Mesodermal cell (in vitro differentiated cells): Measurements from ENCODE around the gene GALNT2.

ENCODE experiments used
- H3K27ac ChIP-seq: 2 replicates; pipeline ENCODE4 v1.7.0; 2013; ENCODE audit warnings: mild to moderate bottlenecking, low read depth, low read length, moderate library complexity; ENCODE audit not compliant: severe bottlenecking
- H3K36me3 ChIP-seq: 2 replicates; pipeline ENCODE4 v1.7.1; 2013; ENCODE audit warnings: mild to moderate bottlenecking, low read length, moderate library complexity; ENCODE audit not compliant: control insufficient read depth, insufficient read depth
- H3K4me1 ChIP-seq: one replicate; pipeline ENCODE4 v1.7.1; 2013; ENCODE audit warnings: mild to moderate bottlenecking, low read length; ENCODE audit not compliant: insufficient read depth, control insufficient read depth, poor library complexity, severe bottlenecking
- H3K4me3 ChIP-seq: 2 replicates; pipeline ENCODE4 v1.7.0; 2013; ENCODE audit warnings: low read length, control low read depth, mild to moderate bottlenecking; ENCODE audit not compliant: insufficient read depth, poor library complexity, severe bottlenecking; ENCODE audit errors: extremely low read depth
- H3K9me3 ChIP-seq: 2 replicates; pipeline ENCODE4 v1.7.1; 2013; ENCODE audit warnings: mild to moderate bottlenecking, low read length, moderate library complexity; ENCODE audit not compliant: control insufficient read depth
- WGBS, 2 experiments: methylation state at CpG; one replicate each; pipeline ENCODE4 v1.1.5; 2013; ENCODE audit warnings: missing lambda C conversion rate in 2 of 2; ENCODE audit not compliant: insufficient coverage in 2 of 2; 5-methylcytosine and 5-hydroxymethylcytosine counted together

GALNT2 gene

DNA sequence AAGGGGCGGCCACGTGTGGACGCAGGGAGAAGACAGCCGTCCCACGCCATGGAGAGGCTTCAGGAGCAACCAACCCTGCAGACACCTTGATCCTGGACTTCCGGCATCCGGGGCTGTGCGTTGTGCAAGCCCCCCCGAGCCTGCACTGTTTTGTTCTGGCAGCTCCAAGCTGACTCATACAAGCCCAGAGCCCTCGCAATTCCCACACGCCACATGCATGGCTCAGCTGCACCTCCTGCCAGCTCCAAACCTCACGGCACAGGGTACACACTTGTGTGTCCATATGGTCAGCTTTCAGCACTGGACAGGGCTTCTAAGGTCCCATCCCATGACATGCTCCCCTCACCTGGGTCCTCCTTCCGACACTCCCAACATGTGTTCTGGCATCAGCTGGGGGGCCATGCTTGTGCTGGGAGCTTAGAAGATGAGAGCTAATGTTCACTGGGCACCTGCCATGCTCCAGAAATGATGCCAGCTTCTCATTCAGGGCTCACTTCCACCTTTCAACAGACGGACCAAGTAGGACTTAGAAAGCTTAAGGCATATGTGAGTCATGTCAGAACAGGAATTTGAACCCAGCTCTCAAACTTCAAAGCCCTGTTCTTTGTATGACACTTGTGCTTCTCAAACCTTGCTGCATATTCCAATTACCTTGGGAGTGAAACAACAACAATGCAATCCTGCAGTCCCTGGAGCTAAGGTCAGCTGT lies 221.8 kb downstream of the GALNT2 start:
- no peaks in the 10 kb centered on the region for H3K9me3 ChIP-seq
- no peak overlapping the region for H3K27ac ChIP-seq
- 93 to 94% methylated on average over 12 to 13 of the region's 14 CpGs for WGBS, 2 experiments

DNA sequence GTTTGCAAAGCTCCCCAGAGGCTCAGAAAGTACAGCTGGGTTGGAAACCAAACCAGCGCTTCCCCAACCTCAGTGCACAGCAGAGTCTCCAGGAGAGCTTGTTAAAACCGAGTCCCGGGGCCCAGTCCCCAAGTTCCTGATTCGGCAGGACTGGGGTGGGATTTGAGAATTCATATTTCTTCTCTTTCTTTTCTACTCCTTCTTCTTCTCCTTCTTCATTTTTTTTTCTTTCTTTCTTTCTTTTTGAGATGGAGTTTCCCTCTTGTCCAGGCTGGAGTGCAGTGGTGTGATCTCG lies 222.3 kb downstream of the GALNT2 start:
- H3K4me1 ChIP-seq: no peaks in the 10 kb centered on the region
- H3K9me3 ChIP-seq: no peaks in the 10 kb centered on the region
- peaks cover 4% of the 10 kb centered on the region for H3K36me3 ChIP-seq
- H3K4me3 ChIP-seq: no peak overlapping the region
- 92 to 100% methylated on average over 1 to 3 of the region's 5 CpGs for WGBS, 2 experiments
- no peak overlapping the region for H3K27ac ChIP-seq

More for the DNA sequence above, 221.8 kb downstream of the GALNT2 start:
- peaks cover 5% of the 10 kb centered on the region for H3K36me3 ChIP-seq
- H3K4me1 ChIP-seq: no peaks in the 10 kb centered on the region
- no peak overlapping the region for H3K4me3 ChIP-seq

DNA sequence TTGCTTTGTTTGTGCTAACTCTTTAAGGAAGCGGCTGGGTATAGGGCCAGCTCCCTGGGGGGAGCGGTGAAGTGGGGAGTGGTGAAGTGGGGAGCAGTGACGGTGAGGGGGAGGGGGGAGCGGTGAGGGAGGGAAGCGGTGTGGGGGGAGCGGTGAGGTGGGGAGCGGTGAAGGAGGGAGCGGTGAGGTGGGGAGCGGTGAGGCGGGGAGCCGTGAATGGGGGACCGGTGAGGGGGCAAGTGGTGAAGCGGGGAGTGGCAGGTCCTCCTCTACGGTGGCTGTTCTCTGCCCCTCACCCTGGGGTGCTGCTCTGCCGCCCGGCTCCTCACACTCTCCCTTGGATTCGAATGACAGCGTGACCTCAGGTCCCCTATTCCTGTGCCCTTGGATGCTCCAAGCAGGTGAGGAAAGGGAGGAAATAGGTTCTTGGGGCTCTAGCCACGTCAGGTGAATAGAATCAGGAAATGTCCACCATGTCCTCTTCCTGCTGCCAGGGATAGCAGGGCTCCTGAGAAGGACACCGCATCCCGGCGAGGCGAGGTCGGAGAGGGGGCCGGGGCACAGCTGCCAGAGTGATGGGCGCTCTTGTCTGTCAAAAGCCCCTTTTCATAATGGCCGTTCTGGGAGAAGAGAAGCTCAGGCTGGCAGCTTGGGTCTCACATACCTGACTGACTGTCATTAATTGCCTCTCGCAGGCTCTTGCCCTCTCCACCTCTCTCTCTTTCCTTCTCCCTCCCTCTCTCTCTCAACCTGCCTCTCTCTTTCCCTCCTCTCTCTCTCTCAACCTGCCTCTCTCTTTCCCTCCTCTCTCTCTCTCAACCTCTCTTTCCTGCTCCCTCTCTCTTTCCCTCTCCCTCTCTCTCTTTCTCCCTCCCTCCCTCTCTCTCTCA lies 224.9 kb downstream of the GALNT2 start:
- no peaks in the 10 kb centered on the region for H3K4me1 ChIP-seq
- 67 to 88% methylated on average over 15 to 24 of the region's 28 CpGs for WGBS, 2 experiments
- no peak overlapping the region for H3K27ac ChIP-seq
- no peaks in the 10 kb centered on the region for H3K36me3 ChIP-seq
- H3K9me3 ChIP-seq: no peaks in the 10 kb centered on the region
- no peak overlapping the region for H3K4me3 ChIP-seq

DNA sequence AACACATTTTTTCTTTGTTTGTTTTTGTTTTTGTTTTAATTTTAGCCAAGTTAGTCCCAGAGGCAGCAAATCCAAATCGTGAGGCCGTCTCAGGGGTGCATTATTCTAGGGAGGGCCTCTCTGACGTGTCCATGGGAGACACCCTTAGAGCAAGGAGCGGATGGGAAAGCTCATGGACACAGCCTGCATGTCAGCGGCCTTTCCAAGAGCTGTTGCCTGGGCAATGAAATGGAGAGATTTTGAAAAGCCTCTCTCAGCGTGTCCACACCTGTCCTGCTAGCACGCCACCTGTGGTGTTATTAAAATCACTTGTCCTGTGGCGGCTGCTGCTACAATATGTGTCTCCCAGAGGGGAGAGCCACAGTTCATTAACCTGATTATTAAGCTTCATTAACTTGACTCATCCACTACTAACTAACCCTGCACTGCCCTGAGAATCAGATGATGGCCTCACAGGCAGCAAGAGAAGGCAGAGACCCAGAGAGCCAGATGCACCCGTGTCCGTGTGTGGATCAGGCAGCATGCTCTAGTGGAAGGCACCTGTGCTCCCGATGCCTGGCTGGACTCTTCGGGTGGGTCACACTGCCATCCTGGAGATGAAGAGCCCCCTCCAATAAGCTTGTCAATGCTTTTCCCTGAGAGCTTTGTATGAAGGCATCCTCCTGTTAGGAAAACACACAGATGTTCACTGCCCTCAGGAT lies 225.8 kb downstream of the GALNT2 start:
- Histone ChIP-seq H3K9me3 (no peaks in the 10 kb centered on the region), H3K27ac (no peak overlapping the region)
- 72 to 77% methylated on average over 10 to 12 of the region's 12 CpGs for WGBS, 2 experiments

DNA sequence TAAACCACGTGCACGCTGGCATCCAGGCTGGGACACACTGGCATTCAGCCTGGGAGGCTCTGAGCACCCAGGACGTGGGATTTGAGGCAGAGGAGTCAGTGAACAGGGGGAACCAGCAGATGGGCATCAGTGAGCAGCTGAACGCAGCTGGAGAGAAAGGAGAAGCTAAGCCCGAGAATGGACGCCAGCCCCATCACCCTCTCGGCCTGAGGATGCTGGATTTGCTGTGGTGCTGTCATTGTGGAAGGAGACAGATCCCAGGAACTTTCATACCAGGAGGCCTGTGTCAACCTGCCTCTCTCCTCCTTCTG lies 226.3 kb downstream of the GALNT2 start:
- no peak overlapping the region for H3K4me3 ChIP-seq
- H3K36me3 ChIP-seq: no peaks in the 10 kb centered on the region
- WGBS, 2 experiments: 76 to 77% methylated on average over 5 to 7 of the region's 7 CpGs
- H3K4me1 ChIP-seq: no peaks in the 10 kb centered on the region
- no peak overlapping the region for H3K27ac ChIP-seq
- H3K9me3 ChIP-seq: no peaks in the 10 kb centered on the region

More for the DNA sequence above, 225.8 kb downstream of the GALNT2 start:
- no peak overlapping the region for H3K4me3 ChIP-seq
- H3K4me1 ChIP-seq: no peaks in the 10 kb centered on the region
- H3K36me3 ChIP-seq: no peaks in the 10 kb centered on the region

DNA sequence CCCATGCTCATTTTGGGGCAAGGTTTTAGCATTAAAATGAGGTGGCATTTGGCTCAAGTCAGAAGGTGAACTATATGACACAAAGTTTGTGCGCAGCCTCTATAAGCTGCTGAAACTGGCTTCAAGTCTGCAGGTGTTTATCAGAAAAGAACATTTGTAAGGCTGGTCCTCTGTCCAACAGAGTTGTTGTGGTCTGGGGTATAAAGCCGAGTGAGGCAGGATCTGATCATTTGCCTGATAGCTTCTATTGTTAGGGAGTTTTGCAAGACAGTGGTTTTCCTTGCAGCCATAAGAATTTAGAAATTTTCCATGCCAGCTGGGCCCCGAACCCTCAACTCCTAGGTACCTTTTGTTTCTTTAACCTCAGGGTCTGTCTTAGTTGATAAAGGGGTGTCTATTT lies 228.3 kb downstream of the GALNT2 start:
- 75 to 100% methylated on average over 1 to 2 of the region's 3 CpGs for WGBS, 2 experiments
- H3K9me3 ChIP-seq: no peaks in the 10 kb centered on the region
- no peaks in the 10 kb centered on the region for H3K4me1 ChIP-seq
- no peak overlapping the region for H3K27ac ChIP-seq
- H3K4me3 ChIP-seq: no peak overlapping the region
- H3K36me3 ChIP-seq: no peaks in the 10 kb centered on the region

DNA sequence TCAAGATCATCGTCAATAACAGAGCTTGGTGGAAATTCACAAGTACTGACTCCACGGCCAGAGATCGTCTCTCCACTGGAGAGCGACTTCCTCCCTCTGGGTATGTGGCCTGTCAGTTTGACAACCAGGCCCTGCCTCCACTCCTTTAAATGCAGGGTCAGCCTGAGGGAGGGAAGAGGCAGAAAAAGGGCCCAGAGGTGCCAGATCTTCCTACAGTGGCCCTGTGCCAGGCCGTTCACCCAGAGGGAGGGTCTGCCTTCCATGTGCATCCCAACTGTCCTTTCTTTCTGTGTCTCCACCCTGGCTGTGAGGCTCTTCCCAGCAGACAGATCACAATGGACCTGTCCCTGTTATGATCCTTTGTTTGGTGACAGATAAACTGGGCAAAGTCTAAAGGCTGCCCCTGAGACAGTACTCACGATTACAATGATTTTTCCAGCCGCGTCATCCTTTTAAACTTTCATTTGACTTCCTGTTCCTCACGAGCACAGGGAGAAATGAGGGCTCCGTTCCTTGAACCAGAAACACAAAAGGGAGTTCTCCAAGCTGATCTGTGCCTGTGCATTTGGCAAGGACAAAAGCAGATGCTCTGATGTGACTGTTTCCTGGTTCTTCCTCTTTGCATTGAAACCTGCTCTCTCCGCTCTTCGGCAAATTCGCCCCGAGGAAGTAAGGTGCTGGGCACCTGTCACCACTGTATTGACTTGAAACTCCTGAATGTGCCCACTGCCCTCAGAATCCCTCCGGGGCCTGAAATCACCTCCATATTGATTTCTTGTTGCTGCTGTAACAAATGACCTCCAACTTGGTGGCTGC lies 232.4 kb downstream of the GALNT2 start:
- Histone ChIP-seq H3K9me3 (no peaks in the 10 kb centered on the region), H3K4me3 (no peak overlapping the region), H3K36me3 (no peaks in the 10 kb centered on the region), H3K27ac (no peak overlapping the region), H3K4me1 (no peaks in the 10 kb centered on the region)
- WGBS, 2 experiments: 87 to 93% methylated on average over 13 to 15 of the region's 15 CpGs

DNA sequence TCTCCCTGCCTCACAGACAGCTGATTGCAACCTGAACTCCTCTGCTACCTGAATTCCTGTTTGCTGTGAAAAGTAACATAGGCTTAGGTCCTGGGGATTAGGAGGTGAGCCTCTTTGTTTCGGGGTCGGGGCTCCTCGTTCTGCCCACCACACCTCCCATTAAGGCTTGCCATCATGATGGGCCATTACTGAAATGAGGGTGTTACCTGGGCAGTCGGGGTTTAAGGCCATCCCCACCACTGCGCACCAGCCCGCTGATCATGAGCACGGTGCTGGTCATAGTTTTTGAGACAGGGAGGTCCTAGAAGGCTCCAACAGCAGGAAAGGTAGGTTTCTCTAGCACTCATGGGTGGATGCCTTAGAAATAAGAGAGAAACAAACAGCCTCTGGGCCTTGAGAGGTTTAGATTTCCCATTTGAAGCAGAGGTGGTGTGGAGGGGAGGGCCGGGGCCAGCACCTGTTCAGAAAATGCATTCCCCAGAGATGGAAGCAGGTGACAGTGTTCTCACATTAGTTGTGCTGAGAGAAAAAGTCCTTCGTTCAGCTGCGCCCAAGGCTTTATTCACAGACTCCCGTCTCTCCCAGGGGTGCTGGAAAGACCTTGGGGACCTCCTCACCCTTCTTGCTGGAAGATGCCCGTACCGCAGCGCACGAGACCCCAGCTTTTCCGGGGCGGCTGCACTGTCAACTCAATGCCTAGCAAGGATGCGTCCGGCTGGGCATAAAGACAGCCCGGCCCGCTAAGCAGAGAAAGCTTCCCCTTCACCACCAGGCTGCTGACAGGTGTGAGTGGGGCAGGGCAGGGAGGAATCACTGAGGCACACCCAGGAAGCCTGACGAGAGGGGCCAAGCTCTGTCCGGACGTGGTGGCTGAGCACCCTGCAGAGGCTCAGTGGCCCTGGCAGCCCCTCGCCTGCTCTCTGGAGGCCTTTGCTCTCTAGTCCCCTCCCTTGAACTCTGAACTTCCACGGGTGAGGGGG lies 233.6 kb downstream of the GALNT2 start:
- Histone ChIP-seq H3K4me1 (no peaks in the 10 kb centered on the region), H3K9me3 (no peaks in the 10 kb centered on the region), H3K4me3 (no peak overlapping the region), H3K36me3 (no peaks in the 10 kb centered on the region), H3K27ac (no peak overlapping the region)
- 91 to 94% methylated on average over 11 to 20 of the region's 26 CpGs for whole genome bisulfite sequencing, 2 experiments

DNA sequence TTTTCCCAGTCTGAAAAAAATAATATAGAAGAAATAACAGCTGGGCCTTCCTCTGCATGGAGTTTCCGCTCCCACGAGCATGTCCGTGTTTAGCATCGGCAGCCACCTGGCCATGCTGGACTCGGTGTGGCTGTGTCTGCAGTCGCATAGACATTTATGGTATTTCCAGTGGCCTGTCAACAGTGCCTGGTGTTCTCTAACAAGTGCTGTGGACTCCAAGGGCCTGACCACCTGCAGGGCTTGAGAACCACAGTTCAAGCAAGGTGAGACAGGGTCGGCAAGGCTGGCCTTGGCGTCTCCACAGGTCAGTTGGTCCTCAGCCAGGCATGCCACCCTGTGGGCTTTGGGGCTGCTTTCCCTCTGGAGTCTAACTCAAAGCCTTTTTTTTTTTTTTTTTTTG lies 234.3 kb downstream of the GALNT2 start:
- Histone ChIP-seq H3K27ac (no peak overlapping the region), H3K4me1 (no peaks in the 10 kb centered on the region), H3K36me3 (no peaks in the 10 kb centered on the region), H3K9me3 (no peaks in the 10 kb centered on the region), H3K4me3 (no peak overlapping the region)
- 94% methylated on average over 8 of the region's 8 CpGs for WGBS, 2 experiments
